Eye (tissue), 1 donor: Measurements from ENCODE around the gene UBR1.
"Not testable (repeated sequence)": the region's sequence is repeated elsewhere in the genome, so short reads cannot be mapped to it uniquely, and the experiment has no call there.

Source experiments
- DNase-seq: peaks from one replicate; pipeline ENCODE4 v3.0.0-alpha.2; 2015

Gene UBR1

DNA sequence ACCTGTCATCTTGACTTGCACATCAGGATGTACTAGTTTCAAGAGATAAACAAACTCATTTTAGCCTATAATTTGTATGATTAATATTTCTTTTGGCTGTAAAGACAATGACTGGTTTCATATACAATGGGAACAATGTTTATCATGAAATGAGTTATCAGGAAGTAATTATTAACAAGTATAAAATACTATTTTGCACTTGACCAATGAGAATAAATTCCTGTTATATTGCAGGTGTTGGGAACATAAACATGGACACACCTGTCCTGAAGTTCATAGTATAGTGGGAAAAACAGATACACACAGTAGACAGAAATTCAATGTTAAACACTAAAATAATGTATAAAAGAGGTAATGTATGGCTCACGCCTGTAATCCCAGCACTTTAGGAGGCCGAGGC lies 56.9 kb downstream of the UBR1 start:
- DNase-seq: no peak

DNA sequence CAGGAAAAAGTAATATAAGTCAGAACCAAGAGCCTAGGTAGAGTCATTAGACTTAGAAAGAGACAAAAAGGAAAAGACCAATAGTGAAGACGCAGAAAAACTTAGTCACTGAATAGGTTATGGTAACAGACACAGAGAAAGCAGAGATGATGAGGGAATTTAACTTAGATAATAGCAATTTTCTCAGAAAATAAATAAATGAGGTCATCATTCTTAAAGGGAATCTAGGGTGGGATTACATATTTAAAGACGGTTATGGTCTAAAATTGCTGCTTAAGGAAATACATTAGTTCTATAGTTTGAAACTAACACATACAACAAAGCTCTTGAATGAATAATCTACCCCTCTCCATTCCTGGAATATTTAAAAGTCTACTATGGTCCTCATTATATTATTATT lies 59.4 kb downstream of the UBR1 start:
- no peak for DNase-seq

DNA sequence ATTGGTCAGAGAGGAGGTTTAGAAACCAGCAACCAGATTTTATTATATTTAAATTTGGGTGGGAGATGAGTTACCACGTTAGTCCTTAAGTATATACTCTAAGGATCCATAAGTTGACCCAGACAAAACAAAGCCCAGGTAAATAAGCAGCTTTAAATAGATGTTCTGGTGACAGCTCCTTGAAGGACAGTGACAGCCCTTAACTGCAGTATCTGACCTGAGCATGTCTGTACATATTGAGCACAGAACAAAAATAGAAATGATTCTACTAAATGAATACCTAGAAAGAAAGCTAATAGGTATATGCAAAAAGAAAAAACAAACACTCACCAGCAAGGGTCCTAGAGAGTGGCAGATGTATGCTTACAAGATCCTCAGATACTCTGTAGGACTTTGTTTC lies 63.0 kb downstream of the UBR1 start:
- DNase-seq: no peak

DNA sequence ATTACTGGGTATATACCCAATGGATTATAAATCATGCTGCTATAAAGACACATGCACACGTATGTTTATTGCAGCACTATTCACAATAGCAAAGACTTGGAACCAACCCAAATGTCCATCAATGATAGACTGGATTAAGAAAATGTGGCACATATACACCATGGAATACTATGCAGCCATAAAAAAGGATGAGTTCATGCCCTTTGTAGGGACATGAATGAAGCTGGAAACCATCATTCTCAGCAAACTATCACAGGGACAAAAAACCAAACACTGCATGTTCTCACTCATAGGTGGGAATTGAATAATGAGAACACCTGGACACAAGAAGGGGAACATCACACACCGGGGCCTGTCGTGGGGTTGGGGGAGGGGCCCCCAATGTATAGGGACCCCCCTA lies 64.8 kb downstream of the UBR1 start:
- DNase-seq: not testable (repeated sequence)

DNA sequence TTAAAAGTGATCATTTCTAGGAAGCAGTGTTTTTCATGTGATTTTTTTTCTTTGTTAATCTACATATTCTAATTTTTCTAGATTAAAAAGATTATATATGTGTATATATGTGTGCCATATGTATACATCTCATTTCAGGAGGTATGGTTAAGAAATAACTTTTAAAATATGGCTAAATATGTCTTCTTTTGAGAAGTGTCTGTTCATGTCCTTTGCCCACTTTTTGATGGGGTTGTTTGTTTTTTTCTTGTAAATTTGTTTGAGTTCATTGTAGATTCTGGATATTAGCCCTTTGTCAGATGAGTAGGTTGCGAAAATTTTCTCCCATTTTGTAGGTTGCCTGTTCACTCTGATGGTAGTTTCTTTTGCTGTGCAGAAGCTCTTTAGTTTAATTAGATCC lies 70.6 kb downstream of the UBR1 start:
- not testable (repeated sequence) for DNase-seq

DNA sequence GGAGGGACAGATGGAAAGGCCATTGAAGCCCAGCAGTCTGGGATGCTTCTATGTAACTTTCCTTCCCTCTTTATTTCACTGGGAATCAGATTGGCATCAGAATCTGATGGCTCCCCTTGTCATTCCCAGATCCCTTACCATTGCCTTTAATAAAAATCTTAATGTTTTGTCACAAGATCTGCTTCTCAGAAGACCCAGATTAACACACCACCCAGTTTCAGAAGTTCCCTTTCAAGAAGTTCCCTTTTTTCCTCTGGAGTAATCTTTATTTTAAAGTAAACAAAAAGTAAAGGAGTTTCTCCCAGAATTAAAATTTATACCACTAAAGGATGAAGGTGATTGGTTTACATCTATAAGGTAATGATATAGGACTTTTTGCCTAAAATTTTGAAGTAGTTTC lies 76.4 kb downstream of the UBR1 start:
- no peak for DNase-seq

DNA sequence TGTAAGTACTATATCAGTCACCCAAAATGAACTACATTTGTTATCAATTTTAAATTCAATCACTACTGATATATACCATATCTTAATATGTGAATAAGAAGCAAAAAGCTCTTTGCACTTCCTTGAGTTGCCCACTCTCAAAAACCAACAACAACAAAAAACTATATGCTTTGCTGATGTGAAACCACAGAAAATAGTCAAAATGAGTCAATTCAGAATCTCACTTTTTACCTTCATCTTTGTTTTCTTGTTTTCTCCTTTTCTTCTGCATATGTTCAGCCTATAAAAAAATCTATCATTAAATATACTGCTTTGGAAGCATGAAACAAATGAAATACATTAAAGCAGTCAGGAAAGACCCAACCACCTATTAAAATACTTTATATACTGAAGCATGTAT lies 80.7 kb downstream of the UBR1 start:
- DNase-seq: no peak

DNA sequence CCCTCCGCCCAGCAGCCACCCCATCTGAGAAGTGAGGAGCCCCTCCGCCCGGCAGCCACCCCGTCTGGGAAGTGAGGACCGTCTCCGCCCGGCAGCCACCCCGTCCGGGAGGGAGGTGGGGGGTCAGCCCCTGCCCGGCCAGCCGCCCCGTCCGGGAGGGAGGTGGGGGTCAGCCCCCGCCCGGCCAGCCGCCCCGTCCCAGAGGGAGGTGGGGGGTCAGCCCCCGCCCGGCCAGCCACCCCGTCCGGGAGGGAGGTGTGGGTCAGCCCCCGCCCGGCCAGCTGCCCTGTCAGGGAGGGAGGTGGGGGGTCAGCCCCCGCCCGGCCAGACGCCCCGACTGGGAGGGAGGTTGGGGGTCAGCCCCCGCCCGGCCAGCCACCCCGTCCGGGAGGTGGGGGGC lies 91.2 kb downstream of the UBR1 start:
- not testable (repeated sequence) for DNase-seq

DNA sequence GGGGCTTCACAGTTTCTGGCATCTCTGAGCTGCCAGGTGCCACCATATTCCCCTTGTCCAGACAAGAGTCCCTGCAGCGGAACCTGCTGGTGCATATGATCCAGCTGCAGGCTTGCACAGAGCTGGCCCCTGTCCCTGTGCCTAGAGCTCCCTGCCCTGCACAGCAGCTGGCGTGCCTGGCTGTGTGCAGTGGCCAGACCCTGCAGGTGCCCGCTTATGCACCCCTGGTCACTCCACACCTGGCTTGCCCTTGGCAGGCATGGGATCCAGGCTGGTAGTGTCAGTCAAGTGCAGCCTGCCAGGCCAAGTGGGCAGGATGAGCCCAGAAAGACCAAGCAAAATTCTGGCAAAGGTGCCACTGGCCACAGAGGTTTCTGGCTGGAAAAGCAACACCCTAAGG lies 96.6 kb downstream of the UBR1 start:
- no peak for DNase-seq

DNA sequence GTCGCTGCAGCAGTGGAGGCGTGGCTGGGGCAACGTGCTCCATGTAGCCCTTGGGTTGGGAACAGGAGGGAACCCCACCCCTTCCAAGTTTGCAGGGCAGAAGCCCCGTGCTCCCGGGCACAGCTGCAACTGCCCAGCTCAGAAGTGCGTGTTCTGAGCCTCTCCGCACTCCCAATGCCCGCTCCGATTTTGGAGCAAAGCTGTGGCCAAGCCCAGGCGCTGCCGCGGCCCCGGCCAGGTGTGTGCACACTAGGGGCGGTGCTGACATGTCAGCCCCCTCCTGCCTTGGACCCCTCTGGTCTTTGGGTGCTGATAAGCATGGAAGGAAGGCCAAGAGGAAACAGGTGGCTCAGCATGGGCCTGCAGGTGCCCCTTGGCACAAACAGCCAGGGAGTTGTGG lies 97.7 kb downstream of the UBR1 start:
- no peak for DNase-seq

DNA sequence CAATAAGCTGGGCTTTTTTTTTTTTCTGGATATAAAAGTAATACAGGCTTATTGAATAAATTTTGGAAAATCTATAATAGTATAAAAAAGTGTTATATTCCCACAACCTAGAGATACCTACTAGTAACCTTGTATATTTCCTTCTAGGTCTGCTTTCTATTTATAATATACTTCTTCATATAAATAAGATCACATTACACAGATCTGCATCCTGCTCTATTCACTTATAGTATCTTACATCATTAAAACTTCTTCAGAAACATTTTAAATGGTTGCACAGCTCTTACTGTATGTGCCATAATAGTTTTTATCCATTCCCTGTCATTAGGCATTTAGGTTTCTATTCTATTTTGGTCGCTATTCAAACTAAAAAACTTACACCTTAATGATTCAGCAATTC lies 98.3 kb downstream of the UBR1 start:
- DNase-seq: no peak

DNA sequence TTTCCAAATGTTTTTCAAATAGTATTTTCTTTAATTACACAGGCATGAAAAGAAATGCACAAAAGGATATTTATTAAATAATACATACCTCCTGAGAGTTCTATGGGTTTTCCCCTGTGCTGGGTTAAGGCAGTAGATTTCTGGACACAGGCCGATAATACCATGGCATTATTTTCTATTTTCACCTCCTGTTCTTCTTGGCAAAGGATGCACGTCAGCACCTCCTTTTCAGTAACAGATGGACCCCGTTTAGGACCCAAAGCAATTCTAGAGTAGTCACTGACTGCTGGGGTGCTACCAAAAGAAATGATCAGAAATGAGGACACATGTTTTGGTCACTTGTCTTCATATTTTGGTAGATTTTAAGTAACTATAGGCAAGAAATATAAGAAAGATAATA lies 98.8 kb downstream of the UBR1 start:
- DNase-seq: no peak

DNA sequence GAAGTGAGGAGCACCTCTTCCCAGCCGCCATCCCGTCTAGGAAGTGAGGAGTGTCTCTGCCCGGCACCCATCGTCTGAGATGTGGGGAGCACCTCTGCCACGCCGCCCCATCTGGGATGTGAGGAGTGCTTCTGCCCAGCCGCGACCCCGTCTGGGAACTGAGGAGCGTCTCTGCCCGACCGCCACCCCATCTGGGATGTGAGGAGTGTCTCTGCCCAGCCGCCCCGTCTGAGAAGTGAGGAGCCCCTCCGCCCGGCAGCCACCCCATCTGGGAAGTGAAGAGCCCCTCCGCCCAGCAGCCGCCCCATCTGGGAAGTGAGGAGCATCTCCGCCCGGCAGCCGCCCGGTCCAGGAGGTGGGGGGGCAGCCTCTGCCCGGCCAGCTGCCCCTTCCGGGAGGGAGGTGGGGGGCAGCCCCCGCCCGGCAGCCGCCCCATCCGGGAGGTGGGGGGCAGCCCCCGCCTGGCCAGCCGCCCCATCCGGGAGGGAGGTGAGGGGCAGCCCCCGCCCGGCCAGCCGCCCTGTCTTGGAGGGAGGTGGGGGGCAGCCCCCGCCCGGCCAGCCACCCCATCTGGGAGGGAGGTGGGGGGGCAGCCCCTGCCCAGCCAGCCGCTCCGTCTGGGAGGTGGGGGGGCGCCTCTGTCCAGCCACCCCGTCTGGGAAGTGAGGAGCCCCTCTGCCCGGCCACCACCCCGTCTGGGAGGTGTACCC lies 100.8 kb downstream of the UBR1 start:
- not testable (repeated sequence) for DNase-seq

DNA sequence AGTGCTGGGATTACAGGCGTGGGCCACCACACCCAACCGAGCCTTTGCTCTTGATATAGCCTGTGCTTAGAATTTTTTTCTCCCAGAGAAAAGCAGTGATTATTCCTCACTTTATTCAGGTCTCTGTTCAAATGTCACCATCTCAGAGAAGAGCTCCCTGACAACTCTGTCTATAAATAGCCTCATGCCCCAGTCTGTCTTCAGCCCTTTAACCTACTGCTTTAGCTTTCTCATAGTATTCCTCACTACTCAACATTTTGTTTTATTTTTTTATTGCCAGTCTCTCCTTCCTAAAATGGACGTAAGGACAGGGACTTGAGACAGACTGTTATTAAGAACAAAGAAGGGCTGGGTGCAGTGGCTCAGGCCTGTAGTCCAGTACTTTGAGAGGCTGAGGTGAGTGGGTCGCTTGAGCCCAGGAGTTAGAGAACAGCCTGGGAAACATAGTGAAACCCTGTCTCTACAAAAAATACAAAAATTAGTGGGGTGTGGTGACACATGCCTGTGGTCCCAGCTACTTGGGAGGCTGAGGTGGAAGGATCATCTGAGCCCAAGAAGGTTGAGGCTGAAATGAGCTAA lies 106.5 kb downstream of the UBR1 start:
- no peak for DNase-seq

DNA sequence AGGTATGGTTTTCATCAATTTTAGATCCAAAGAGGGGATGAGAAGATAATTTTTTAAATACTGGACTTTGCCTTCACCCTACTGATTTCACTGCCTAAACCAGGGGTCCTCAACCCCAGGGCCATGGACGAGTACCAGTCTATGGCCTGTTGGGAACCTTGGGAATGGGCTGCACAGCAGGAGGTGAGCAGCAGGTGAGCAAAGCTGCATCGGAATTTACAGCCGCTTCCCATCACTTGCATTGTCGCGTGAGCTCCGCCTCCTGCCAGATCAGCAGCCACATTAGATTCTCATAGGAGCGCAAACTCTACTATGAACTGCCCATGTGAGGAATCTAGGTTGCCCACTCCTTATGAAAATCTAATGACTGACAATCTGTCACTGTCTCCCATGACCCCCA lies 109.0 kb downstream of the UBR1 start:
- no peak for DNase-seq

DNA sequence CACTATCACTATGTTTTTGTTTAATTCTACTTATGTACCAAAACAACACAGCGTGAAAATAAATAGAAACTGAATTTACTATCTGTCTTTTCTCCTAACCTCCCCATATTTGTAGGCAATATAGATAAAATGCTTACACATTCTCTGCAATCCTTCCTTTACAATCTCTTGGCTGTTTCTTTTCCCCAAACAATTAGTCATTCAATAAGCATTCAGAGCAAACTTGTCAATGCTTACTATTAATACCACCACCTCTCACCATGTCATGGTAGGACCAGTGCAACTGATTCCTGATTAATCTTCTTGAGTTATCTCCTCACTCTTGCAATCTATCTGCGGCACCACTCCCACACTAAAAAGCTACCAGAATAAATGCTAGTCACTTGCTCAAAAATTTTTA lies 111.3 kb downstream of the UBR1 start:
- no peak for DNase-seq

DNA sequence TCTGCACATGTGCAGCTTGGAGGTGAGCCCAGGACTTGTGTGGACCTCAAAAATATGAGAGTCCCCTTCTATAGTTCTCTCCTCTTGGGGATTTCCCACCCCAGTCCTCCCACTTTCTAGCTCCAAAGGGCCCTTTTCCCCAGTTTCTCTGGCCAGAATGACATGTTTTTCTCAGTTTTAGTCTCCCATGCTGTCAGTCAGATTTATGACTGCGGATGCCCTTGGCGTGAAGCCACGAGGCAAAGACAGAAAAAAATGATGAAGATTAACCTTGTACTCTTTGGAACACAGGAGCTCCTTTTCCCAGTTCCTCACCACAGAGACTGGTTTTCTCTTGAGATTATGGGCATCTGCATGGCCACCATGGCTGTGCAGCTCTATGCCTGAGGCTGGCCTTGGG lies 113.2 kb downstream of the UBR1 start:
- DNase-seq: no peak

DNA sequence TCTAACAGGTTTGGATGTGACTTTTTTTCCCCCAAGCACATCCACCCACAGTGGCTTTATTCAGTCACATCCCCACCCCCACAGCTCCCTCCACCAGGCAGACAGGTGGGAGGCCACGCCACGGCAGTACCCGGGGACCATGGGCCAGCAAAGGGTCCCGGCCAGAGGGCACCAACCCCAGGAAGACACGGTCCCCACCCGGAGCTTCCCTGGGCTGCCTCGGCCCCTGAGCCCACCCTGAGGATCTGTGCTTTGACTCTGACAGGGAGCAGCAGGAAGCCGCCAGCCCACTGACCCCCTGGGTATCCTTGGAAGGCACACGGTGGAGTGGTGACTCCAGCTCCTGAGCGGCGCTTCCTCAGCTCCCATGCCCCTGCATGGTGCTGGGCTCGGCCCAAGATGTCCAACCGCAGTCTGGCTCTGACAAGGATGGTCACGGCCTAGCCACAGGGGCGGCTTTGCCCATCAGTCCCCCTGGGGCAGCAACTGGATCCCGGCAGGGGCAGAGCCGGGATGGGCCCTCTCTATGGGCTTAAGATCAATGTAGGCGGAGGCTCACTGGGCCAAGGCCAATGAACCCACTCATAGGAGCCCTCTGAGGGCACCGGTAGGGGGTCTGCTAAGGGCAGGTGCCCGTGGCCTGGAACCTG lies 119.0 kb downstream of the UBR1 start:
- DNase-seq: no peak

DNA sequence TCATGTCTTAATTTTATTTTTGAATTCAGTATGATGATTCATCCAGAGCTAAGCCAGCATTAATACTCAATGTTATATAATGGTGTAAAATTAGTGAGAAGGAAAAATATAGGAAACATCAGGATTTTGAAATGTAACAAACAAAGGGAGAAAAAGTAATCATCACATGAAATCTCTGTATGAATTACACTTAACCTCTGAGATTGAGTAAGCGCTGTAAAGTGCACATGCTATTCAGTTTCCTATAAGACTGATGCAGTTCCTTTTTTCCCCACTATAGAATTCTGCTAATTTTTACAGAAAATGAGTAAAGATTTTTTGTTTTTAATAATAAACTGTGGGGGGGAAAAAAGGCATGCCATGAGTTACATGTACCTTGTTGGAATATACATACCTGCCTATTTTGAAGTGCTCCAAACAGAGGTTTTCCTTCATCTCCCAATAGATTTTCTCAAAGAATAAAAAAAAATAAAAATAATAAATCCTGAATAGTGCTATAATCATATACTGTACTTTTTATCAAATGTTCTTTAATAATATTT lies 121.3 kb downstream of the UBR1 start:
- no peak for DNase-seq

DNA sequence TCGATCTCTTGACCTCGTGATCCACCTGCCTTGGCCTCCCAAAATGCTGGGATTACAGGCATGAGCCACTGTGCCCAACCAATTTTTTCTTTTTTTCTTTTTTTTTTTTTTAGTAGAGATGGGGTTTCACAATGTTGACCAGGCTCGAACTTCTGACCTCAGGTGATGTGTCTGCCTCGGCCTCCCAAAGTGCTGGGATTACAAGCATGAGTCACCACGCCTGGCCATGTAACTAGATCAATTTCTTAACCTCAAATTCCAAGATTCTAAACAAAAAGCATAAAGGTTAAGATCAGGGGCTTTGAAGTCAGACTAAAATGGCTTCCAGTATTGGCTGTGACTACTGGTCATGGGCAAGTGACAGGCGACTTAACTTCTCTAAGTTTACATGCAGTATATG lies 126.7 kb downstream of the UBR1 start:
- not testable (repeated sequence) for DNase-seq

DNA sequence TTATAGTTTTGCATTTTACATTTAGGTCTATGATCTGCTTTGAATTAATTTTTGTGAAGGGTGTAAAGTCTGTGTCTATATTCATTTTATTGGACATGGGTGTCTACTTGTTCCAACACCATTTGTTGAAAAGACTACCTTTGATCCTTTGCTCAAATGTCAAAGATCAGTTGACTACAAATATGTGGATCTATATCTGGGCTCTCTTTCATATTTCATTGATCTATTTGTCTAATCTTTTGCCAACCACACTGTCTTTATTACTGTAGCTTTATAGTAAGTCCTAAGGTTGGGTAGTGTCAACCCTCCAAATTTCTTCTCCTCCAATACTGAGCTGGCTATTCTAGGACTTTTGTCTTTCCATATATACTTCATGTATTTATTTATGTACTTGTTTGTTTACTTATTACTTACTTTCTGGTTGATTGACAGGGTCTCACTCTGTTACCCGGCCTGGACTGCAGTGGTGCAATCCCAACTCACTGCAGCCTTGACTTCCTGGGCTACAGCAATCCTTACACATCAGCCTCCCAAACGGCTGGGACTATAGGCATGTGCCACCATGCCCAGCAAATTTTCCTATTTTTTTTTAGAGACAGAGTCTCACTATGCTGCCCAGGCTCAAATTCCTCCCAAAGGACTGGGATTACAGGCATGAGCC lies 131.5 kb downstream of the UBR1 start:
- no peak for DNase-seq

DNA sequence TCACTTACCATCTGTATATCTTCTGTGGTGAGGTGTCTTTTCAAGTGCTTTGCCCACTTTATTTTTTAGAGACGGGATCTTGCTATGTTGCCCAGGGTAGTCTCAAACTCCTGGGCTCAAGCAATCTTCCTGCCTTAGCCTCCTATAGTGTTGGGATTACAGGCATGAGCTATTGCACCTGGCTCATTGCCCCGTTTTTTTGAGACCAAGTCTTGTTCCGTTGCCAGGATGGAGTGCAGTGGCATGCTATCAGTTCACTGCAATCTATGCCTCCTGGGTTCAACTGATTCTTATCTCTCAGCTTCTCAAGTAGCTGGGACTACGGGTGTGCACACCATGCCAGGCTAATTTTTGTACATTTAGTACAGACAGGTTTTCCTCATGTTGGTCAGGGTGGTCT lies 132.7 kb downstream of the UBR1 start:
- DNase-seq: no peak

DNA sequence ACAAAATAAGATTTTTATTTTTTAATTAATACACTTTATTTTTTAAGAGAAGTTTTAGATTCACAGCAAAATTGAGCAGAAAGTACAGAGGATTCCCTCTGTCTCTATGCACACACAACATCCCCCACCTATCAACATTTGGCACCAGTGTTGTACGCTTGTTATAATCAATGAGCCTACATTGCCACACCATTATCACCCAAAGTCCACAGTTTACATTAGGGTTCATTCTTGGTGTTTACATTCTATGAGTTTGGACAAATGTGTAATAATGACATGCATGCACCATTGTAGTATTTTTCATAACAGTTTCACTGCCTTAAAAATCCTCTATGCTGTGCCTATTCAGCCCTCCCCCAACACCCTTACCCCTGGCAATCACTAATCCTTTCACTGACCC lies 134.0 kb downstream of the UBR1 start:
- no peak for DNase-seq

DNA sequence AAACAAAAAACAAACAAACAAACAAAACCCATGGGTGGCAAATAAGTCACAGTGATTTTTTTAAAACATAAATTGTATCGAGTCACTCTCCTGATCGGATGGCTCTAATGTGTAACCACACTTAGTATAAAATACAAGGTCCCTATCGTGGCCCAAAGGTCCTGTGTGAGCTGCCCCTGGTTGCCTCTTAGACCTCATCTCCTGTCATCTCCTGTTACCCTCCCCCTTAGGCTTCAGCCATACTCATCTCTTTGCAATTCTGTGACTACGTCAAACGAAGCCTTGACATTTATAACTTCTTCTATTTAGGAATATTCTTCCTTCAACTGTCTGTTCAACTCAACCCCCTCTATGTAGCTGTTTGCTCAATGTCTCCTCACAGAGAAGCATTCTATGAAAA lies 141.4 kb downstream of the UBR1 start:
- no peak for DNase-seq
